ENCODE data around the gene CNTNAP1.

DNA sequence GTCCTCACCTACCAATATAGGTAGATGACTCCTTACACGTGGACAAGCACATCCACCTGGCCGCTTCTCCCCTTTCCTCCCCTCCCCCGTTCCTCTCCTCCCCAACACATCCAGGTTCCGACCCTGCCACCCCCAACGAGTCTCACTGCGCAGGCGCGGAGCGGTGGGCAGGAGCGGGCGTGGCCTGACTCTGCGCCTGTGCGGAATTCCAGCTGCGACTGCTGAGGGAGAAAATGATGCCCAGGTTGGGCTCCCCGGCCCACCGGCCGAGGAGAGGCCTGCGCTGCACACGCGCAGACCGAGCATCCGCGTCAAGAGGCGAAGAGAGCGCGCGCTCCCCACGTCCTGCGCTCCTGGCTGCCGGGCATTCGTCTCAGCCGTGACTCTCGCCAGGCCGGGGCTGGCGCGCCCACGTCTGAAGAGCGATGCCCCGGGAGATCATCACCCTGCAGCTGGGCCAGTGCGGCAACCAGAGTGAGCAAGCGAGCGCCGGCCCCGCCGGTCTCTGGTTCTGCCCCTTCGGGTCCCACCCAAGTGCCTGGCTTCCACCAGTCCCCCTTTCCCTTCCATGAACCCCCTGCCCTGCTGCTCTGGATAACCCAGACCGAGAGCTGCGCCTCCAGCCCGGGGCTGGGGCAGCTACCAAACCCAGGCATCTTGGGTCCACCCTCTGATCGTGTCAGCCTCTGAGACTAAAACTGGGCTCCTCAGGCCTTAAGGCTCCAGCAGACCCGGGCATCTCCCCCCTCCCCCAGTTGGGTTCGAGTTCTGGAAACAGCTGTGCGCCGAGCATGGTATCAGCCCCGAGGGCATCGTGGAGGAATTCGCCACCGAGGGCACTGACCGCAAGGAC, 23.0 kb upstream of the CNTNAP1 start, which contains the start of gene TUBG2:
- TF ChIP-seq, protein P1, sequence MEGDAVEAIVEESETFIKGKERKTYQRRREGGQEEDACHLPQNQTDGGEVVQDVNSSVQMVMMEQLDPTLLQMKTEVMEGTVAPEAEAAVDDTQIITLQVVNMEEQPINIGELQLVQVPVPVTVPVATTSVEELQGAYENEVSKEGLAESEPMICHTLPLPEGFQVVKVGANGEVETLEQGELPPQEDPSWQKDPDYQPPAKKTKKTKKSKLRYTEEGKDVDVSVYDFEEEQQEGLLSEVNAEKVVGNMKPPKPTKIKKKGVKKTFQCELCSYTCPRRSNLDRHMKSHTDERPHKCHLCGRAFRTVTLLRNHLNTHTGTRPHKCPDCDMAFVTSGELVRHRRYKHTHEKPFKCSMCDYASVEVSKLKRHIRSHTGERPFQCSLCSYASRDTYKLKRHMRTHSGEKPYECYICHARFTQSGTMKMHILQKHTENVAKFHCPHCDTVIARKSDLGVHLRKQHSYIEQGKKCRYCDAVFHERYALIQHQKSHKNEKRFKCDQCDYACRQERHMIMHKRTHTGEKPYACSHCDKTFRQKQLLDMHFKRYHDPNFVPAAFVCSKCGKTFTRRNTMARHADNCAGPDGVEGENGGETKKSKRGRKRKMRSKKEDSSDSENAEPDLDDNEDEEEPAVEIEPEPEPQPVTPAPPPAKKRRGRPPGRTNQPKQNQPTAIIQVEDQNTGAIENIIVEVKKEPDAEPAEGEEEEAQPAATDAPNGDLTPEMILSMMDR (IDR thresholded peaks at IDR 0.05; ENCODE audit: low read length): no peak
- TF ChIP-seq EZH2 (optimal IDR thresholded peaks at IDR 0.05; ENCODE audit: low read depth, low read length) (no peak), EZH2phosphoT487 (IDR thresholded peaks at IDR 0.05; ENCODE audit: low read length) (no peak)

Data from MM.1S (cell line).